ENCODE results near the gene CBFA2T3. TPM values are rescaled to one million over a fixed set of nuclear protein-coding genes. Genes with fewer than 3 reads are reported as not detected.

Gene CBFA2T3
- total RNA-seq, 1 experiment from 2014 or later: 2.9 TPM

GRCh38 chr16:88885693-88886280 lies 91.2 kb downstream of the CBFA2T3 start:
- H2BK12ac ChIP-seq (ENCODE audit: insufficient read length, low read depth, low read length): no peak overlapping the region
- H3K23me2 ChIP-seq (ENCODE audit: insufficient read length, low read depth, low read length, poor library complexity, severe bottlenecking): no peaks in the 10 kb centered on the region
- no peaks in the 10 kb centered on the region for H3K9me3 ChIP-seq (ENCODE audit: control insufficient read depth, low read depth, low read length)
- H3K27me3 ChIP-seq (ENCODE audit: insufficient read depth, low read length): no peaks in the 10 kb centered on the region
- H2BK15ac ChIP-seq (ENCODE audit: low read depth, low read length): no peak overlapping the region
- H3K27ac ChIP-seq (ENCODE audit: insufficient read length, low read depth, low read length): no peak overlapping the region
- no peak overlapping the region; the same call in 1 of the 2 replicates for H3K14ac ChIP-seq (ENCODE audit: insufficient read depth, low read length)
- H3K18ac ChIP-seq (ENCODE audit: insufficient read length, low read depth, low read length): no peak overlapping the region
- Mint-ChIP-seq H3K36me3 (ENCODE audit: insufficient read depth in 1 of 3, low read depth in 3 of 3) (no peaks in the 10 kb centered on the region), H3K4me3 (no peak overlapping the region), H3K27ac (no peak overlapping the region; a peak in 1 of 7 replicates), H3K27me3 (ENCODE audit: low read depth) (peaks cover 11% of the 10 kb centered on the region), H3K4me1 (peaks cover 0 to 4% of the 10 kb centered on the region in 2 experiments; a peak in 1 of 4 replicates), H3K9me3 (peaks cover 0 to 8% of the 10 kb centered on the region in 2 experiments; a peak in 4 of 5 replicates)
- H3K9ac ChIP-seq (ENCODE audit: extremely low read depth, insufficient read length, low read length): no peak overlapping the region
- H2AFZ ChIP-seq (ENCODE audit: low read length): no peak overlapping the region
- H4K91ac ChIP-seq (ENCODE audit: insufficient read length, low read depth, low read length): no peak overlapping the region
- H3K79me2 ChIP-seq (ENCODE audit: insufficient read depth, low read length): no peaks in the 10 kb centered on the region
- H3K23ac ChIP-seq (ENCODE audit: insufficient read length, low read depth, low read length): no peak overlapping the region
- H4K20me1 ChIP-seq (ENCODE audit: control insufficient read depth, insufficient read depth, insufficient read length): no peaks in the 10 kb centered on the region
- no peak for DNase-seq
- no peak overlapping the region for H2BK120ac ChIP-seq (ENCODE audit: low read depth, low read length, poor library complexity, severe bottlenecking)
- H3K4ac ChIP-seq (ENCODE audit: low read depth, low read length): no peak overlapping the region
- no peaks in the 10 kb centered on the region for H3K79me1 ChIP-seq (ENCODE audit: insufficient read depth, low read depth, low read length, poor library complexity, severe bottlenecking)
- no peak overlapping the region for H4K5ac ChIP-seq (ENCODE audit: insufficient read length, low read depth, low read length)
- no peak overlapping the region for H2AK5ac ChIP-seq (ENCODE audit: insufficient read length, low read length)
- no peak overlapping the region for H3K56ac ChIP-seq (ENCODE audit: insufficient read length, low read depth, low read length)
- no CpG with 5 or more reads among the region's 28 CpGs for WGBS (ENCODE audit: extremely low coverage, insufficient read length, low lambda C conversion rate)
- no peak overlapping the region for H3T11ph ChIP-seq (ENCODE audit: low read length)
- H2BK5ac ChIP-seq (ENCODE audit: insufficient read length, low read length): no peak overlapping the region
- H2BK20ac ChIP-seq (ENCODE audit: low read depth, low read length, poor library complexity, severe bottlenecking): no peak overlapping the region
- no peaks in the 10 kb centered on the region for H3K4me1 ChIP-seq (ENCODE audit: insufficient read depth, low read length)
- H3K4me2 ChIP-seq (ENCODE audit: insufficient read depth, insufficient read length, low read length): no peak overlapping the region
- TF ChIP-seq, protein P1, sequence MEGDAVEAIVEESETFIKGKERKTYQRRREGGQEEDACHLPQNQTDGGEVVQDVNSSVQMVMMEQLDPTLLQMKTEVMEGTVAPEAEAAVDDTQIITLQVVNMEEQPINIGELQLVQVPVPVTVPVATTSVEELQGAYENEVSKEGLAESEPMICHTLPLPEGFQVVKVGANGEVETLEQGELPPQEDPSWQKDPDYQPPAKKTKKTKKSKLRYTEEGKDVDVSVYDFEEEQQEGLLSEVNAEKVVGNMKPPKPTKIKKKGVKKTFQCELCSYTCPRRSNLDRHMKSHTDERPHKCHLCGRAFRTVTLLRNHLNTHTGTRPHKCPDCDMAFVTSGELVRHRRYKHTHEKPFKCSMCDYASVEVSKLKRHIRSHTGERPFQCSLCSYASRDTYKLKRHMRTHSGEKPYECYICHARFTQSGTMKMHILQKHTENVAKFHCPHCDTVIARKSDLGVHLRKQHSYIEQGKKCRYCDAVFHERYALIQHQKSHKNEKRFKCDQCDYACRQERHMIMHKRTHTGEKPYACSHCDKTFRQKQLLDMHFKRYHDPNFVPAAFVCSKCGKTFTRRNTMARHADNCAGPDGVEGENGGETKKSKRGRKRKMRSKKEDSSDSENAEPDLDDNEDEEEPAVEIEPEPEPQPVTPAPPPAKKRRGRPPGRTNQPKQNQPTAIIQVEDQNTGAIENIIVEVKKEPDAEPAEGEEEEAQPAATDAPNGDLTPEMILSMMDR (conservative IDR thresholded peaks at IDR 0.05): no peak
- H4K8ac ChIP-seq (replicated peaks; ENCODE audit: insufficient read length, low read depth, low read length): no peak overlapping the region

Data from H9 (cell line).